HG03196 (cell line): ENCODE measurements around the gene RASA3.

Experiments
- ATAC-seq: cut with Tn5 transposase; IDR thresholded peaks from one replicate; pipeline ENCODE4 v1.9.1; 2021; ENCODE audit not compliant: unreplicated experiment

Gene RASA3

GRCh38 chr13:114011226-114011625 is 121.2 kb downstream of the RASA3 start:
- no peak for ATAC-seq

- no peak for ATAC-seq
Measured at GRCh38 chr13:114010401-114011101, 121.9 kb downstream of the RASA3 start.

- ATAC-seq, result no peak
Measured at GRCh38 chr13:114009590-114010400, 122.6 kb downstream of the RASA3 start.

- ATAC-seq, result no peak
Measured at GRCh38 chr13:114008964-114009589, 123.3 kb downstream of the RASA3 start.

GRCh38 chr13:114007566-114007965 is 124.9 kb downstream of the RASA3 start:
- ATAC-seq, result no peak

- ATAC-seq, result no peak
Measured at GRCh38 chr13:114005206-114005724, 127.2 kb downstream of the RASA3 start.

GRCh38 chr13:114004420-114005205 is 127.8 kb downstream of the RASA3 start:
- no peak for ATAC-seq

GRCh38 chr13:114002771-114003321 is 129.6 kb downstream of the RASA3 start:
- no peak for ATAC-seq

GRCh38 chr13:114002009-114002544 is 130.3 kb downstream of the RASA3 start:
- ATAC-seq, result no peak

GRCh38 chr13:114001331-114002008 is 131.0 kb downstream of the RASA3 start:
- no peak for ATAC-seq

- no peak for ATAC-seq
Measured at GRCh38 chr13:114000151-114001040, 132.0 kb downstream of the RASA3 start.

- ATAC-seq, result no peak
Measured at GRCh38 chr13:113999618-113999910, 132.9 kb downstream of the RASA3 start.

GRCh38 chr13:113998781-113999617 is 133.4 kb downstream of the RASA3 start:
- ATAC-seq, result no peak

GRCh38 chr13:113997845-113998751 is 134.3 kb downstream of the RASA3 start:
- ATAC-seq, result no peak

GRCh38 chr13:113996912-113997745 is 135.3 kb downstream of the RASA3 start:
- no peak for ATAC-seq
